Left hindlimb (tissue), 1 donor: ENCODE data around the gene NUDT14.

Source experiments
- DNase-seq: peaks from one replicate; pipeline ENCODE4 v3.0.0-alpha.2; 2018

NUDT14 gene

DNA sequence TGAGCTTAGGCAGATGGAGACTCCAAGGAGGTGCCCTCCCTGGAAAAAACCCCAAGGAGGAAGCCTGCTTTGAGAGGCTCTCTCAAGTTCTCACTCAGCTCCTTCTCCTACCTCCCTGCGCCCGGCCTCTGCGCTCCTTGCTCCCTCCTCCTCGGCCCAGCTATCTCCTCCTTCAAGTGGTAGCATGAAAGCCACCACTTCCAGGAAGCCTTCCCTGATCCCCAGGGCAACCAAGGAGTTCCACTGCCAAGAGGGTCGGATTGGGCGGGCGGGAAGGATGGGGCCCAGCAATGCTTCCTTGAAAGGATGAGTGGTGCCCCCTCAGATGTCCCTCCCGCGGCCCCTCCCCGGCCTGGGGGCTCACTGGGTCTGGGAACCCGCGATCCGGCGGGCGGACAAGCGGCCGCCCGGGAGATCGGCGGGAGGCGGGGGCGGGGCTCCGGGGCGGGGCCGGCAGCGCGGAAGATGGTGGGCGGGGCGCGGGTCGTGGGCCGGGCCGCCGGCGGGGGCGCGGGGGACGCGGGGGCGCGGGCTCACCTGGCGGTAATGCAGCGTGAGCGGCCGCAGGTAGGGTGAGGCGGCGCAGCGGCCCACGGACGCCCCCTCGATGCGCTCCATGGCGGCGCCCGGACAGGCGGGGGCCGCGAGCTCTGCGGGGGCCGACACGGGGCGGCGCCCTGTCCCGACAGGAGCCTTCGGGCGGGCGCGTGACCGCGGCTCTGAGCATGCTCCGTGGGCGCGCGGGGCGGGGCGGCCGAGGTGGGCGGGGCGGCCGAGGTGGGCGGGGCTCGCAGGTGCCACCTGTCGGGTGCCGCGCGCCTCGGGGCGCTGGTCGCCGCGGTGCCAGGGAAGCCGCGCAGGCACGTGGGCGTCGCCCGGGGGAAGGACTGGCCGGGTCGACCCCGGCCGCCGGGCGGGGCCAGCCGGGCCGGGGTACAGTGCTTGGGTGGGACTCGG is at the start of gene NUDT14:
TSS of gene NUDT14 (minus strand) at position 721 of the 957 bp plus-strand sequence. CDS start at position 618, 103 bp downstream.
- no peak for DNase-seq

DNA sequence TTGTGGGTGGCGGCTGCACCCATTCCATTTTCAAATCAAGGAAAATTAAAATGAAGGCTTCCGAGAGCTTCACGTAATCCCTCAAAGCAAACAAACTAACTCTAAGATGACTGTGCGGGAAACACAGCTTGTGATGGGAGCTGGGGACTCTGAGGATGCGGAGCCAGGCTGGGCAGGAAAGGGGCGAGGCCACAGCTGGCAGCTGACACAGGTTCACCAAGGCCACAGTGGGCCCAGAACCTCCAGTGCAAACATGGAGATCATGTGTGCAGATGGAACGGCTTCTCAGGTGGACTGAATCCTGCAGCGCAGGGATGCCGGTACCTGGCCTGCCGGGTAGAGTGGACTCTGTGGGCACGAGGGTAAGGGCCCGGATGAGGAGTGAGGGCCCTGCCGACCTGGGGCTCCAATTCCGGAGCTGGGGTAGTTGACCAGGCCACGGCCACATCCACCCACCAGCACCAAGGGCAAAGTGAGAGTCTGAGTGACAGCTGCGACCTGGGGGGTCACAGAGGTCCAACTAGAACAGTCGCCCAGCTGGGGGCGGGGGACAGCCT is 48.1 kb upstream of the NUDT14 start:
- no peak for DNase-seq

DNA sequence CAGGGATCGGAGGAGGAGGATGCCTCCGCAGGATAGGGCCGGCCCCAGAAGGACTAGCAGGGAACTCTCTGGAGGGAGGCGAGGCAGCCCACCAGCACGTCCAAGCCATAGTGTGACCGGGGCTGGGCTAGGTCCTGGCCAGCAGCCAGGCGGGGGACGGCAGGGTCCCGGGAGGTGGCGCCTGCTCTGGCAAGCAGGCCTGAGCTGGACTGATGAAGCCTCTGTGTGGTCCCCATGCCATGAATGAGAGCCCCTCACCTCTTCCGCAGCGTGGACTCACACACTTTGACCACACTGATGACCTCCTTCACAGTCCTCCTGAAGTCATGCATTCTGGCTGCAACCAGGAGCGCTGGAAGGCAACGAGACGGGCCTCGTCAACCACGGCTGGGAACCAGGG is 47.5 kb upstream of the NUDT14 start:
- no peak for DNase-seq

DNA sequence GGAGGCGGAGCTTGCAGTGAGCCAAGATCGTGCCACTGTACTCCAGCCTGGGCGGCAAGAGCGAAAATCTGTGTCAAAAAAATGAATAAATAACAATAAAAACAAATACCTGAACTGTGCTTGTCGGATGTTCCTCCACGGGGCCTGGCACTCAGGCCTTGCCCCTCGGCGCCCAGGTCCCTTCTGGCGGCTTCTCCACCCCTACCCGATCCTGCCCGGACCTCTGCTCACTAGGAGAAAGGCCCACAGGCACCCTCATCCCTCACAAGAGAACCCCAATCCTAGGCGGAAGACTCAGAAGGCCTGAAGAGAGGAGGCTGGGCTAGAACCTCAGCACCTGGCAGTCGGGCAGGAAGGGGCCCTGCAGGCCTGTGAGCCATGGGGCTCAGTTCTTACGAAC is 46.2 kb upstream of the NUDT14 start:
- no peak for DNase-seq

DNA sequence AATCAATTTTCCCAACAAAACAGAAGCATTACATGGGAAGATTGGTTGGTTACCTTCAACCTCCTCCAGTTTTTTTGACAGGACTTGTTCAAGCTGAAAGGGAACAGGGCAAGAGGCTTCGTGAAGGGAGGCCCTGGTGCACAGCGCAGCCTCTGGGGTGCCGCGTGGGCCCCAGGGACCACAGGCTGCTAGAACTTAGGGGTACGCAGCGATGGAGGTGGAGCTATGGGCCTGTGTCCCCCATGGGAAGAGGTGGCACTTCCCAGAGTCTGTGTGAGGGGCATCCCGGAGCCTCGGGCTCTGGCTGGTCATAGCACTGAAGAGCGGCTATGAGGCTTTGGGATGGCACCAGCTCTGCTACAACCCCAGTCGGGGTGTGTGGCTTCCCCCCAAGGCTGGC is 45.1 kb upstream of the NUDT14 start:
- DNase-seq: no peak

DNA sequence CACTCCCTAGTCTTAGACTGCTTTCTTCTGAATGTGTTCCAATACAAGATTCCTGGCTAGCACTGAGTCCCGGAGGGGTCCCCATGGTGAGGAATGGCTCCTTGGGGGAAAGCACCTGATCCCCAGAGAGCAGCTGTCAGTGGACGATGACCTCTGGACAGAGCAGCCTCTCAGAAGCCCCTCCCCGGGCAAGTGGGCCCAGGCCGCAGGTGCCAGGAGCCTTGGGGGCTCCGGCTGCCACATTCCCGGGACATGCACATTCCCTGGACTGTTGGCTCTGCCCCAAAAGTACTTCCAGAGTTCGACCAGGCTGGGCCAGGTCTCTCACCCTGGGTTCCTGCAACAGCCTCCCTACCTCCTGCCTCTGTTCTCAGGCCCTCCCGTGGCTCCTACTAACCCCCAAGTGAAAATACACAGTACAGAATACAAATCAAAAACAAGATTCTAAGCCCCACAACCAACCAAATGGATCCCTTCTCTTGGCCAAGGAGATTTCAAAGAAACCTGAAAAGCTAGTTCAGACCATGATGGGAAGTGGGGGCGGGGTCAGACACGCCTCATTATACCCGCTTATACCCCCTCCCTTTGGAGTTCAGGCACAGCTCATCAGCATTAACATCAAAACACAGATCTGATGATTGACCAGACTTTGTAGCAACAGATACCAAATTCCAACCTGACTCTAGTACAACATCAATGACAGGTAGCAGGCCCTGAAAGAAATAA is 43.9 kb upstream of the NUDT14 start:
- DNase-seq: no peak

DNA sequence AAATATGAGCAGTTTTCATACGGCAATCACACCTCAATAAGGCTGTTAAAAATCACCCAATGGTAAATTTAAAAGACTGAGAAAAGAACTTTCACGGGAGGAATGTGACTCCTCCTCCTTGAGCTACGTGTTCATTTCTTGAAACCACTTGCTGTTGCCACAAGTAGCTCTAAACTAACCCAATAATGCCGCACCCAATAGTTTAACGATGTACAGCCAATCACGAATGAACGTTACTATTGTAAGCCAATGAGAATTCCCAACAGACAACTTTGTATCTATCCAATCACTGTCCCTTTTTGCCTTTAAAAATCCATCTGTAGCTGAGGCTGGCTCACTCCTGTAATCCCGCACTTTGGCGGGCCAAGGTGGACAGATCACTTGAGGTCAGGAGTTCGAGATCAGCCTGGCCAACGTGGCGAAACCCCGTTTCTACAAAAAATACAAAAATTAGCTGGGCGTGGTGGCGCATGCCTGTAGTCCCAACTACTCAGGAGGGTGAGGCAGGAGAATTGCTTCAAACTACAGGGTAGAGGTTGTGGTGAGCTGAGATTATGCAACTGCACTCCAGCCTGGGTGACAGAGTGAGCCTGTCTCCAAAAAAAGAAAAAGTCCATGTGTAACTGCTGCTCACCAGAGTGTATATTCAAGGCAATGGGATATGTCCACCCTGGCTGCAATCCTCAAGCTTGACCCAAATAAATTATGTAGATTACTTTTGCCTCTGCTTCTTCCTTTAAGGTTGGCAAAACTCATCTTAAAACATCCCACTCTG is 42.8 kb upstream of the NUDT14 start:
- no peak for DNase-seq

DNA sequence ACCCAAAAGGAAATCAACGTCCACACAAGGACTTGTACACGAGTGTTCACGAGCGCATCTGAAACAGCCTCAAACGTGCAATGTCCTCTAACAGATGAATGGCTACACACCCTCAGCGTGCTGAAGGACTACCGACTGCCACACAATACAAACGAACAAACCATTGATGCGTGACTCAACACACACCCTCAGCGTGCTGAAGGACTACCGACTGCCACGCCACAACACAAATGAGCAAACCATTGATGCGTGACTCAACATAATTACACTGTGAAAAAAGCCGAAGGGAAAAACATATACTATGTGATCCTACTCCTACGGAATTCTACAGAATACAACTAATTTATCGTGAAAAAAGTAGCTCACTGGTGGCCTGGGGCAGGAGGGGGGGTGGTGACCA is 42.1 kb upstream of the NUDT14 start:
- no peak for DNase-seq

DNA sequence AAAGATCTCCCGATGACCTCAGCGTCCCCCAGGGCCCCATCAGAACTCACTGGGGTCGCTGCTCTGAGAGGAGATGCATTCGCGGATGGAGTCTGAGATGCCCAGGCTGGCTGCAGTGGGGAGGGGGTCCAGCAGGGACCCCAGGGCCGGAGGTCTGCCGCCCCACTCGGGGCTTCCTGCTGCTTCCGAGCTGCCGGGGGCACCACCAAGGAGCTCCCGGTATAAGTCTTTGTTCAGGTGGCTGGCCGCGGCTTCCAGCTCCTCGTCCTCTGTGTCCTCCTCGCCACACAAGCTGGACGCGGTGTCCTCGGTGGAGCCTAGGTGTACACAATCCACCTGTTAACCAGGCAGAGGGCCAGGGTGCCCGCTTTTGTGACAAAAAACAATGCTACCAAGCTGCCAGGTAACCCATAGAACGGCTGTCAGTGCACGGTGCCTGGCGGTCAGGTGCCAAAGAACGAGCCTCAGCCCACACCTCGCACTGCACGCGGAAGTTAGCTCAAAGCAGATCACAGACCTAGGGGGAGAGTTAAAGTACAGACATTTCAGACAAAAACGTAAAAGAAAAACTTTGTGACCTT is 40.6 kb upstream of the NUDT14 start:
- no peak for DNase-seq

DNA sequence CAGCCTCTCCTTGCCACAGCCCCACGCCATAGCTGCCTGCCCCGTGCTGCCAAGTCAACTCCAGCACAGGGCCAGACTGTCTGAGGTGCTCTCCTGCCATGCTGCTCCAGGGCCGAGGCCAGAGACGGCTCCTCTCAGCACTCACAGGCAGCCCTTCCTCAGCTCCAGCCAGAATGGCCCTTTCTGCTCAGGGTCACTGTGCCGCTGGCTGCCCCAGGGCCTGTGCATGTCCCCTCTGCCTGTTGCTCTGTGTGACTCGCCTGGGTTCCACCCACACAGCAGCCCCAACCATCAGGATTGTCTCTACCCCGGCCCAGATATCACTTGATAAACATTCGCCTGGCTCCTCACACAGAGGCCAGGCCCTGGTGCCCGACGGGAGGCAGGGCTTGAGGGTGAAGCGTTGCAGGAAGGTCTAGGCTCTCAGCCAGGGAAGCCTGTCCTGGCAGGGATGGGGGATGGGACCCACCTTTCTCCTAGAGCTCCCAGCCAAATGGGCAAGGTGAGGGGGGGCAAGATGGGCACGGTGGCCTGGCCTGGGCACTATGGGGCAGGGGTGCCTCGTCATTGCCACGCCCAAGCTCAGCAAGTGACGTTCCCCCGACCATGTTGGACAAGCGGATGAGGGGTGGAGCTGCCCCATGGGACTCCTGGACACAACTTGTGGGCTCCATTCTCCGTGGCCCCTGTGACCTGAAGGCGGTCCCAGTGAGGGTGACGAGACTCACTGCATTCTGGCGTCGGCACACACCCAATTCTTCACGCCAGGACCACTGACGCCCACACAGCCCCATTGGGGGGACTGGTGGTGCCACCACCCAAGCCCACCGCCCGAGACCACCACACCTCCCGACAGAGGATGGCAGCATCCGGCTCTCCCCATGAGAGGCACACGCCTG is 39.8 kb upstream of the NUDT14 start:
- no peak for DNase-seq

DNA sequence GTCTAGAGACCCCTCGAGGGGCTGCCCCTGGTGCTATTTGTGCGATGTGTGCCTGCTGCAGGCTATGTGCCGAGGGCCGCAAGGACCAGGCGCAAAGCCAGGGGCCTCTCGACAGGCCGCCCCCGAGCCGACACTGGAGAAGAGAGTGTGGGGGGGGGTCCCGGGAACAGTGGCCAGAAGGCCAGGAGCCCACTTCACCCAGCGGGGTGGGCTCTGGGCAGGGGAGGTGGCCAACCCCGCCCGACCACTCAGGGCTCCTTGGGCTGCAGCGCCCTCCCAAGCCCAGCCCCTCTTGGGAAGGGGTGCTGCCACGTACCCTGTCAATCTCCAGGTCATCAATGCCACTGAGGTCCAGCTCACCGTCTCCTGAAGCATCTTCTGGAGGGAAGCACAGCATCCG is 38.6 kb upstream of the NUDT14 start:
- DNase-seq: no peak

DNA sequence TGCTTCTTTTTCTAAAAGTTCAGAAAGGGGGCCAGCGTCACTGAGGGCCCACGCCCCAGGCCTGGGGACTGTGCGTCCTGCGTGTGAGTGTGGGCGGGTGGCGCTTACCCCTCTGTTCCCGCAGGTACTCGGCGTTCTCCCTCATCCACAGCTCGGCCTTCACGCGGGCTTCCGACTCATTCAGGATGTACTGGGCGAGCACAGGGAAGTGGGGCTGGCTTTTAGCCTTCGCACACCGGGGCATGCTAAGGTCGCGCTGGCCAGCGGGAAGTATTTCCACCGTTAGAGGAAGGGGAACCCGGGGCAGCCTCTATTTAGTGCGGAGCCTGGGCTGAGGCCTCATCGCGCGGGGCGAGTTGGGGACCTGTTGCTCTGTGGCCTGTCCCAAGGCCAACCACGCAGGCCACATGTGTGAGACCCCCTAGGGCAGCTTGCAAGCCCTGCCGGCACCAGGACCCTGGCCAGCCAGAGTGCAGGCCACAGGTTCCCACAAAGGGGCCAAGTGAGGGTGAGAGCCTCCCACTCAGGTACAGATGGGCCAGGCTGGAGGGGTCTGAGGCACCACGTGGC is 38.0 kb upstream of the NUDT14 start:
- no peak for DNase-seq

DNA sequence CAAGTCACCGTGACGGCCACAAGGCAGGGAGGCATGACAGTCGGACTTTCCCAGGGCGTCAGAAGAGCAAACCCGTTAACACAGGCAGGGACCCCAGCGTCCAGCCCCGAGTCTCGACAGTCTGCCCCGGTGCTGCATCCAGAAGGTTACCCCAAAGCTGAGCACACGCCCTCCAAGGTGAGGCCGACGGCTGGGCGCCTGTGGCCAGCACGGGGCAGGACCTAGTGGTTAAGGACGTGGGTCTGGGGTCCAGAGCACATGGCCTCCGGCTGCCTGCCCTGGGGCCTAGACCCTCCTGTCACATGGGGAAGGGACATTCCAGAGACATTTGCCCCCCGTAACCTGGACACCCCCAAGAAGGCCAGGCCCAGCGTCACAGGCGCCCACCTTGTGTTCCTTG is 37.5 kb upstream of the NUDT14 start:
- DNase-seq: no peak

DNA sequence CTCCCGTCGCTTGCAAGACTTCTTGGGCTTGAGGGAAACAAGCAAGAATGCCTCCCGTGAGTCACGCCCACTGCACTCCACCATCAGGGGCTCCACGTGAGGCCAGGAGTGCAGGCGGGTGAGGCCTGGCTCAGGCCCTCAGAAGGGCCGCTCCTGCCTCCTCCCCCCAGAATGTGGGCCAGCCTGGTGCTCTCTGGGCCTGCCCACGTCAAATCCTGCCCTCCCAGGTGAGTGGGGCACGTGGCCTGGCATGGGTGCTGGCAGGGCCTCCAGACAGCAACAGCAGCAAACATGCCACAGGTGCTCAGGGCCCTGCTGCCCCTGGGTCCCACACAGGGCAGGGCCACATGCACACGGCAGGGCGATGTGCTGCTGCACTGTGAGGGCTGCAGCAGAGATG is 36.7 kb upstream of the NUDT14 start:
- no peak for DNase-seq

DNA sequence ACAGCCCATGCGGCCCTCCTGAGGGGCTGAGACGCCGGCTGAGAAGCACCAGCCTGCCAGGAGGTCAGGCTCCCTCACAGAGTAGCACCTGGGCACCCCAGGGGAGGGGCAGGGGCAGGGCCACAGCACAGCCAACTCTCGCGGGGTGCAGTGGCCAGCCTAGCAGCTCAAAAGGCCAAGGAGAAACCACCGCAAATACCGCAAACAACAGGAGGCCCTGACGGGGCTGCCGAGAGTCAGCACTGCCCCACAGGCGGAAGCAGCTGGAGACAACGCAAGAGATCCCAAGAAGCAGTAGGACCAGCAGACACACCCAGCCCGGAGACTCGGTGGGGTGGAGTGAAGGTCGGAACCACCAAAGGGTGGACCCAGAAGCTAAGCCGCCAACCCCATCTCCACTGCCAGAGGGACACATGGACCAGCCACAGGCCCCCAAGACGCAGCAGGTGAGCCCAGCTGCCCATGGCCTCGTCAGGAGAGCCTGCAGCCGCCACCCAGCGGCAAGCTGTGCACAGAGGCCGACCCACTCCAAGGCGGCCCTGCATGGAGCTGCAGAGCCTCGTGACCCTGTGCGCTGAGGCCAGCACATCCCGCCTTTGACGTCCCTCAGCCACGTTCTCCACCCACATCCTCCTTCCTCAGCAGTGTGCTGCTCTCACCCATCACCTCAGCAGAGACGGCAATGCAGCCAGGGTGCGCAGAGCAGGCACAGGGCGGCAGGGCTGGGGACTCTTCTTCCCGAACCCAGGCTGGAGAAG is 35.6 kb upstream of the NUDT14 start:
- DNase-seq: no peak

DNA sequence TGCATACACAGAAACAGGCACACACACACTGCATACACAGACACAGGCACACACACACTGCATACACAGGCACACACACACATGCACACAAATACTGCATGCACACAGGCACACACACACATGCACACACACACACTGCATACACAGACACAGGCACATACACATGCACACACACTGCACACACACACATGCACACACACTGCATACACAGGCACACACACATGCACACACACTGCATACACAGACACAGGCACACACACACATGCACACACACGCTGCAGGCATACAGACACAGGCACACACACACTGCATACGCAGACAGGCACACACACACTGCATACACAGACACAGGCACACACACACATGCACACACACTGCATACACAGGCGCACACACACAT is 34.5 kb upstream of the NUDT14 start:
- no peak for DNase-seq

DNA sequence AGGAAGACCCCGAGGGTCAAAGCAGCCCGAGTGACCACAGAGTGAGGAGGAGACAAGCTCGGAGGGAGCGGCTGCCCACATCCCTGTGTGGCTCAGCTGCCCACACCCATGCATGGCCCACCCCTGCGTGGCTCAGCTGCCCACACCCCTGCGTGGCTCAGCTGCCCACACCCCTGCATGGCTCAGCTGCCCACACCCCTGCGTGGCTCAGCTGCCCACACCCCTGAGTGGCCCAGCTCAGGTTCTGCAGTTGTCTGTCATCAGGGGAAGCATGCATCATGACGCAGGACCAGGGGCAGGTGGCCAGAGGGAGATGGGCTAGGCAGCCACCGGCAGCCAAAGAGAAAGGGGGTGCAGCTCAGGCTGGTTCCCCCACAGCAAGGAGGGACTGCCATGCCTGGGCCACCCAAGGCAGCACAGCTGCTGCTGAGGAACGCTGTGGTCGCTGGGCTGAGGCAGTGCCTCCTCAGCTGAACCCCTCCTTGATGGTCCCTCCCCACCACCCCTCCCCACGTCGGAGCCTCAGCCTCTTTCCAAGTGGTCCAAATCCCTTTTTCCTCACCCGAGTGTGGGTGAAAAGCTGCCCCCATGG is 33.3 kb upstream of the NUDT14 start:
- no peak for DNase-seq

DNA sequence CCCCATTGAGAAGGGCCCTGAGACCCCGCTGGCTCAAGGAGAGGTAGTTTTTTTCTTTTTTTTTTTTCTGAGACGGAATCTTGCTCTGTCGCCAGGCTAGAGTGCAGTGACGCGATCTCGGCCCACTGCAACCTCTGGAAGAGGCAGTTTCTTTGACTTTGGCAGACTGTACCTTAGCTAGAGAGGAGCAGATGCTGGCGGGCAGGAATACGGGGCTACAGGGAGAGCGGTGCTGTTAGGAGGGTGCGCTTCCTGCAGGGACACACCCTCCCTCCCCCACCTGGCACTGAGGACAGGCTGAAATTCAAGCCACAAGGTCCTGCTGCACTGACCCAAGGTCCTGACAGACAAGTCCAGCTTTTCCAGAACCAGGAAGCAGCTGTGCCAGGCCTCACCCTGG is 32.2 kb upstream of the NUDT14 start:
- DNase-seq: no peak

DNA sequence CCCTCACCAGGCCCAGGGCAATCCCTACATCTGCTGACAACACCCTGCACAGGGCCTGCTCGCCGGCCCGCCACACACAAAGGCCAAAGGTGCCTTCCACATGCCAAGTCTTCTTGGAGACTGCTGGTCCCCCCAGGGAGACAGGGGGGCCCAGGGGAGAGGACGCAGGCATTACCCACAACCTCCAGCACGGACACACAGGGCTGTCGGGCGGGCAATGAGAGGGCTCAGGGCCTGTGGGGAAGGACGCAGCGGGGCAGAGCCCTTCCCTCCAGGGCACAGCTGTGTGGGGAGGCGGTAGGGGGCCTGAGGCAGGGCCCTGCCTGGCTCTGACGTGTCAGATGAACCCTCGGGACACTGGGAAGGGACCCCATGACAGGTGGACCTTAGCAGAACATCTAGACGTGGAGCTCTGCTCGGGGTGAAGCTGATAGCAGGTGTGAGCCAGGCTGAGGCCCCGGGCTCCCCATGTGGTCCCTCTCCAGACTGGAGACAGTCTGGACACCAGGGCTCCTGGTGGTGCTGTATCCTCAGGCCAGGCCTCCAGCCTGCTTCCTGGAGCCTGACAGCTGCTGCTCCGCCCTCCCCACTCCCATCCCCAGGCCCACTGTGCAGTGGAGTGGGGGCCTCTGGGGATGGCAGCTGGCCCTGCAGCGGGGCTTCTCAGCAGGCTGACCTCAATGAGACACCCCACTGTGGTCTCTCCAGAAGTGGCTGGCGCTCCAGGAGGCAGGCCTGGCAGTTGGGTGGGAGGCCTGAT is 31.6 kb upstream of the NUDT14 start:
- DNase-seq: peak; percentile 58
